GM12872 (cell line): ENCODE data around the gene EXOG.

Experiments
- CTCF ChIP-seq: IDR thresholded peaks from 3 replicates; pipeline ENCODE4 v1.5.1; 2011; ENCODE audit warnings: low read depth, mild to moderate bottlenecking, low read length, moderate library complexity; ENCODE audit not compliant: insufficient read depth

EXOG gene

DNA sequence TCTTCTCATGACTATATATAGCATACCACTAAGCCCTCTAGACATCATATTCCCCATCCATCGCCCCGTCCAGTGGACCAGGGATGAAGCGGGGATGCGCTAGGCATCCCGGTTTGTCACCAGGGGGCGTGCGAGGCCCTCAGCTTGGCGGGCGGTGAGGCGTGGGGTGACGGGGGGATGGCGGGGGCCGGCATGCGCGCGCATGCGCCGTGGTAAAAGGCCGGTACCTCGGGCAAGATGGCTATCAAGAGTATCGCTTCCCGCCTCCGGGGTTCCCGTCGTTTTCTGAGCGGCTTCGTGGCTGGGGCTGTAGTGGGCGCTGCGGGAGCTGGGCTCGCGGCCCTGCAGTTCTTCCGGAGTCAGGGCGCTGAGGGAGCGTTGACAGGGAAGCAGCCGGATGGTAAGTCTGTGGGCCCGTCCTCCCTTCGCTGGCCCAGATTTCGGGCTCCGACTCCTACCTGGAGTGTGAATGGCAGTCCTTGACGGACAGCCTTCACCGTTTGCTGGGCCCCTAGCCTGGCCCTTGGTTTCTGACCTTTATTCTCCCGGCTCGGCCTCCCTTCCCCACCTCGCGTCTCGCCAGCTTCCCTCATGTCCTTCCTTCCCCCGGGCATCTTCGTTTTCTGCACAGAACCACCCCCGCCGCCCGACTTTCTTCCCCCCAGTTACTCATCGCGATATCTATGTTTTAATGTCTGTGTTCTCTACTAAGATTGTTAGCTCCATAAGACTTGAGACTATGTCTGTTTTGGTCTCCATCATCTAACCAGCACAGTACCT, at the start of gene EXOG:
EXOG (plus strand) TSS at position 210 of the 780 bp plus-strand sequence; CDS start at position 238, 28 bp downstream.
- TF ChIP-seq CTCF: peak; percentile 84

DNA sequence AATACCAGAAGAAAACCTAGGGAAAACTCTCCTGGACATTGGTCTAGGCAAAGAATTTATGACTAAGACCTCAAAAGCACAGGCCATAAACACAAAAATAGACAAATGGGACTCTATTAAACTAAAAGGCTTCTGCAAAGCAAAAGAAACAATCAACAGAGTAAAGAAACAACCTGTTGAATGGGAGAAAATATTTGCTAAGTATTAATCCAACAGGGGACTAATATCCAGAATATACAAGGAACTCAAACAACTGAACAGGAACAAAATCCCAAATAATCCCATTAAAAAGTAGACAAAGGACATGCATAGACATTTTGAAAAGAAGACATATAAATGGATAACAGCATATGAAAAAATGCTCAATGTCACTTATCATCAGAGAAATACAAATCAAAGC, 49.3 kb upstream of the EXOG start:
- TF ChIP-seq CTCF: no peak

- no peak for TF ChIP-seq CTCF
Observed at GRCh38 chr3:38450853-38451252, 45.3 kb upstream of the EXOG start.

GRCh38 chr3:38453075-38453912, 42.8 kb upstream of the EXOG start, which contains the start of gene ACVR2B:
TSS of gene ACVR2B (plus strand) at chr3:38453890. CDS start at chr3:38454323, 433 bp downstream.
- TF ChIP-seq CTCF: no peak

DNA sequence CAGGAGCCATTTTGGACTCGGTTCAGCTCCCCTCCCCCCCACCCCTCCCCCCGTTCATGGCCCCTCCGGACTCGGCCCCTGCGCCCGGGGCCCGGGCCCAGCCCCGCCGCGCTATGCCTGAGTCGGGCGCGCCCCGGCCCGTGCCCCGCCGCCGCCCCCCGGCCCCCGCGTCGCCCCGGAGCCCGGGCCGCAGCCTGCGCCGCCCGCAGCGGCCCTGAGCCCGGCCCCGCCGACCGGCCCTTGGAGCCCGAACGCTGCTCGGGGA, 42.3 kb upstream of the EXOG start:
- no peak for TF ChIP-seq CTCF

GRCh38 chr3:38454178-38454883, 41.8 kb upstream of the EXOG start:
- TF ChIP-seq CTCF: no peak
